ENCODE data around the gene ST8SIA5. TPM values are rescaled to one million over a fixed set of nuclear protein-coding genes. Genes with fewer than 3 reads are reported as not detected.

The ST8SIA5 gene
- total and polyA plus RNA-seq, 2 of the 4 experiments (the other 2 are of a cell fraction): 0.03 TPM; not detected in 1

GRCh38 chr18:46734981-46735380 lies 21.9 kb downstream of the ST8SIA5 start:
- no peak overlapping the region for H3K14ac ChIP-seq (replicated peaks; ENCODE audit: low read depth, low read length)
- no peak overlapping the region for H2BK15ac ChIP-seq (ENCODE audit: low read depth, low read length)
- H4K91ac ChIP-seq (ENCODE audit: insufficient read depth, low read depth, low read length): no peak overlapping the region
- no peak overlapping the region for H2AFZ ChIP-seq (replicated peaks; ENCODE audit: low read length, poor library complexity)
- H2BK20ac ChIP-seq (ENCODE audit: low read depth, low read length): no peak overlapping the region
- intact Hi-C loops (cut with micrococcal nuclease) (no loop called here), dilution Hi-C loops (cut with HindIII; ENCODE audit: low sequenced_read_pairs, unreplicated experiment) (no loop called here), in situ Hi-C loops (cut with MboI; ENCODE audit: low sequenced_read_pairs) (no loop called here)
- no peak overlapping the region for H3K4me2 ChIP-seq (ENCODE audit: low read depth, low read length)
- no peak overlapping the region for H2AK9ac ChIP-seq (replicated peaks; ENCODE audit: low read depth, low read length, poor library complexity)
- no peaks in the 10 kb centered on the region for H3K9me1 ChIP-seq (ENCODE audit: insufficient read depth, low read length)
- H3K4me3 ChIP-seq (ENCODE audit: insufficient read depth, low read depth, low read length): no peak overlapping the region
- H4K5ac ChIP-seq (ENCODE audit: low read depth, low read length): no peak overlapping the region
- H3K18ac ChIP-seq (ENCODE audit: low read depth, low read length): no peak overlapping the region
- no peak overlapping the region for H2BK120ac ChIP-seq (ENCODE audit: low read depth, low read length)
- ATAC-seq (ENCODE audit: low read depth) (no peak), DNase-seq (no peak)
- no peaks in the 10 kb centered on the region for H3K36me3 ChIP-seq (ENCODE audit: control insufficient read depth, insufficient read depth, low read length)
- BruUV-seq (replicated peaks): no TSS peak
- H4K20me1 ChIP-seq (ENCODE audit: insufficient read depth, low read length): no peaks in the 10 kb centered on the region
- no peak overlapping the region for H2BK5ac ChIP-seq (ENCODE audit: low read depth, low read length, poor library complexity, severe bottlenecking)
- H3K9me3 ChIP-seq (ENCODE audit: control insufficient read depth, insufficient read depth, low read length): peaks cover 10% of the 10 kb centered on the region
- H3K4ac ChIP-seq (ENCODE audit: low read depth, low read length): no peak overlapping the region
- no peak overlapping the region for H4K8ac ChIP-seq (ENCODE audit: low read depth in 2 of 2, low read length in 2 of 2)
- H3K9ac ChIP-seq (ENCODE audit: low read depth, low read length): no peak overlapping the region
- no peaks in the 10 kb centered on the region for H3K4me1 ChIP-seq (ENCODE audit: control insufficient read depth, insufficient read depth, low read length)
- no peaks in the 10 kb centered on the region for H3K79me1 ChIP-seq (ENCODE audit: low read depth in 1 of 2, low read length in 2 of 2)
- no peak overlapping the region for H3K27ac ChIP-seq (ENCODE audit: insufficient read depth, low read length)
- TF ChIP-seq MXI1 (IDR thresholded peaks at IDR 0.05; ENCODE audit: borderline replicate concordance, low read depth, low read length) (no peak), BHLHE40 (IDR thresholded peaks at IDR 0.05; ENCODE audit: low read depth, low read length) (no peak), MAFK (IDR thresholded peaks at IDR 0.05; ENCODE audit: low read depth, low read length) (no peak), MAZ (IDR thresholded peaks at IDR 0.05; ENCODE audit: borderline replicate concordance, low read depth, low read length) (no peak), RFX5 (IDR thresholded peaks at IDR 0.05; ENCODE audit: low read depth, low read length) (no peak), SMC3 (IDR thresholded peaks at IDR 0.05; ENCODE audit: low read depth, low read length) (no peak), NFE2L2 (IDR thresholded peaks at IDR 0.05; ENCODE audit: low read depth, low read length) (no peak), CTCF (conservative IDR thresholded peaks at IDR 0.05; ENCODE audit: low read depth, low read length) (no peak), USF2 (IDR thresholded peaks at IDR 0.05; ENCODE audit: low read depth, low read length) (no peak), POLR2A (IDR thresholded peaks at IDR 0.05; ENCODE audit: low read depth, low read length) (no peak), FOS (IDR thresholded peaks at IDR 0.05; ENCODE audit: low read depth, low read length) (no peak), RCOR1 (IDR thresholded peaks at IDR 0.05; ENCODE audit: insufficient replicate concordance, low read length) (no peak), CHD1 (IDR thresholded peaks at IDR 0.05; ENCODE audit: low read depth, low read length) (no peak), CEBPB (IDR thresholded peaks at IDR 0.05; ENCODE audit: low read depth, low read length) (no peak), RAD21 (IDR thresholded peaks at IDR 0.05; ENCODE audit: low read length) (no peak), ELK1 (IDR thresholded peaks at IDR 0.05; ENCODE audit: borderline replicate concordance, low read depth, low read length) (no peak)
- ChIA-PET POLR2A (ENCODE audit: unreplicated experiment) (no interaction called here), CTCF (no interaction called here)
- 44% methylated on average over 1 of the region's 4 CpGs; no CpG with 5 or more reads in 1 of the 2 experiments for WGBS, 2 experiments (ENCODE audit: extremely low coverage in 2 of 2, insufficient read length in 1 of 2)
- no peak overlapping the region for H2AK5ac ChIP-seq (ENCODE audit: low read depth, low read length)
- no peak overlapping the region for H3K56ac ChIP-seq (ENCODE audit: extremely low read depth, insufficient read depth, low read length)
- no peak overlapping the region for H3K23ac ChIP-seq (ENCODE audit: low read depth, low read length)
- H3K27me3 ChIP-seq (ENCODE audit: control insufficient read depth, insufficient read depth, low read length): no peaks in the 10 kb centered on the region; the same call in 1 of the 2 replicates
